Nephron progenitor cell (in vitro differentiated cells): Measurements from ENCODE around the gene CDK6.
A peak's percentile ranks its signal among the peaks of the same experiment; 100 is the strongest.
"Not testable (repeated sequence)": the region's sequence is repeated elsewhere in the genome, so short reads cannot be mapped to it uniquely, and the experiment has no call there.

Experiments used
- DNase-seq: peaks from one replicate; pipeline ENCODE4 v3.0.0; 2021
- H3K27ac Mint-ChIP-seq: 2 replicates; pipeline ENCODE4 v1.8.0; 2021; ENCODE audit warnings: mild to moderate bottlenecking, moderate library complexity, mixed read lengths
- H3K27me3 Mint-ChIP-seq: 2 replicates; pipeline ENCODE4 v1.8.0; 2021; ENCODE audit warnings: mild to moderate bottlenecking, low read depth, mixed read lengths; ENCODE audit not compliant: poor library complexity
- H3K36me3 Mint-ChIP-seq: 2 replicates; pipeline ENCODE4 v1.8.0; 2021; ENCODE audit warnings: low read depth, mixed read lengths
- H3K4me1 Mint-ChIP-seq: 2 replicates; pipeline ENCODE4 v1.8.0; 2021; ENCODE audit warnings: mixed read lengths
- H3K4me3 Mint-ChIP-seq: 2 replicates; pipeline ENCODE4 v1.8.0; 2021; ENCODE audit warnings: mild to moderate bottlenecking, moderate library complexity, mixed read lengths
- H3K9me3 Mint-ChIP-seq: 2 replicates; pipeline ENCODE4 v1.8.0; 2021; ENCODE audit warnings: mild to moderate bottlenecking, moderate library complexity, mixed read lengths
- TF ChIP-seq, protein P1 (sequence below): fragments of 200-600 bp; sonication (generic); IDR thresholded peaks from 2 replicates; pipeline ENCODE4 v1.5.0; 2021; ENCODE audit warnings: antibody characterized with exemption

The CDK6 gene

GRCh38 chr7:92748495-92748894 is 87.9 kb downstream of the CDK6 start:
- TF ChIP-seq, protein P1, sequence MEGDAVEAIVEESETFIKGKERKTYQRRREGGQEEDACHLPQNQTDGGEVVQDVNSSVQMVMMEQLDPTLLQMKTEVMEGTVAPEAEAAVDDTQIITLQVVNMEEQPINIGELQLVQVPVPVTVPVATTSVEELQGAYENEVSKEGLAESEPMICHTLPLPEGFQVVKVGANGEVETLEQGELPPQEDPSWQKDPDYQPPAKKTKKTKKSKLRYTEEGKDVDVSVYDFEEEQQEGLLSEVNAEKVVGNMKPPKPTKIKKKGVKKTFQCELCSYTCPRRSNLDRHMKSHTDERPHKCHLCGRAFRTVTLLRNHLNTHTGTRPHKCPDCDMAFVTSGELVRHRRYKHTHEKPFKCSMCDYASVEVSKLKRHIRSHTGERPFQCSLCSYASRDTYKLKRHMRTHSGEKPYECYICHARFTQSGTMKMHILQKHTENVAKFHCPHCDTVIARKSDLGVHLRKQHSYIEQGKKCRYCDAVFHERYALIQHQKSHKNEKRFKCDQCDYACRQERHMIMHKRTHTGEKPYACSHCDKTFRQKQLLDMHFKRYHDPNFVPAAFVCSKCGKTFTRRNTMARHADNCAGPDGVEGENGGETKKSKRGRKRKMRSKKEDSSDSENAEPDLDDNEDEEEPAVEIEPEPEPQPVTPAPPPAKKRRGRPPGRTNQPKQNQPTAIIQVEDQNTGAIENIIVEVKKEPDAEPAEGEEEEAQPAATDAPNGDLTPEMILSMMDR, result no peak
- H3K4me3 Mint-ChIP-seq, result no peak overlapping the region
- peaks cover 49% of the 10 kb centered on the region for H3K36me3 Mint-ChIP-seq
- peaks cover 12% of the 10 kb centered on the region for H3K4me1 Mint-ChIP-seq
- H3K9me3 Mint-ChIP-seq, result peaks cover 14% of the 10 kb centered on the region
- H3K27ac Mint-ChIP-seq, result no peak overlapping the region
- DNase-seq, result no peak
- H3K27me3 Mint-ChIP-seq, result peaks cover 25% of the 10 kb centered on the region

DNA sequence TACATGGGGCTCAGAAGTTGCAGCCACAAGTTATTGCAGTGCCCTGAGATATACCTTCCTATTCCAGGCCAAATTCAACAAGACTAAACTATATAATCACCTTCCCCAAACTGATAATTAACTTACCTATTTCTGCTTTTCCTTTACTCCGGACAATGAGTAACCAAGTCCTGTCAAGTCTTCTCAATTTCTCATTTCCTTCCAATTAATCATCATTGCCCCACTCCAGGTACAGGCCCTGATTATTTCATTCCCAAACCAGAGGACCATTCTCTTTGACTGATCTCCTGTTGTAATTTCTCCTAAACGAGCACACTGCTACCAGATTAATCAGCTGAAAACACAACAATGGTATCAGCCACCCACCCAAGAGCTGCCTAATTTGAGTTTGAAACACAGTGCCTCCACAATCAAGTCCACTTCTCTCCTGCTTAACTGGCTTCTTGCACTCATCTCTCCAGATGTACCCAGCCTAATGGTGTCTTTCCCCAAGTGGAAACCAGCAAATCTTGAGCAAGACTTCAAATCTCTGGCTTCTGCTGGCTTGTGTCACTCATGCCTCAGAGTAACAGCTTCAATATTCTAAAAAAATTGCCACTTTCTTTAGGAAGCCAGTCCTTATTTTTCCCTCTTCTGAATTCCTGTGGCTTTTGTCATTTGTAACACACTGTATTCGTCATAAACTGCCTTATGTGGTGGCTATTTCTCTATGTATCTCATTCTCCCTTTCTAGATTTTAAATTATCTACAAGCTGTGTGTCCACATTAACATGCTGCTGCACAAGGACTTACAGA is 89.1 kb downstream of the CDK6 start:
- Mint-ChIP-seq H3K4me1 (peaks cover 4% of the 10 kb centered on the region), H3K4me3 (no peak overlapping the region), H3K27me3 (peaks cover 24% of the 10 kb centered on the region), H3K36me3 (peaks cover 52% of the 10 kb centered on the region), H3K27ac (peak overlapping the region; percentile 30), H3K9me3 (peaks cover 17% of the 10 kb centered on the region)
- no peak for DNase-seq
- TF ChIP-seq, protein P1, result no peak

DNA sequence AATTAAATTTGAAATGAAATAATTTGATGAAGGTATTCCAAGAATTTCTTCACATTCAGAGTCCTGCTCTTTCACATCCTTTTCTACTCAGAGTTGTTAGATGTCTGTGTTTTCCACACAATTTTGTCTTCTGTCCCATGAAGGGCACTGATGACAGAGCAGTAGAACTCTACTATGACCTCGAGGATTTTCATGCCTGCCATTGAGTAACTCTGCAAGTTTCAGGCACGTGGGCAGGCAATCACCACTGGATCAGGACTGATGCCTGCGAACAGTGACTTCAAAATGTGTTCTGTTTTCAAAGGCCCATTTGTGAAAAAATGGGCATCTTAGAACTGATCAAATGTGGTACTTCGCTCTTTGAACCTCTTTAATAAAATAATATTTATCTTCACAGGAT is 91.1 kb downstream of the CDK6 start:
- Mint-ChIP-seq H3K4me1 (peaks cover 8% of the 10 kb centered on the region), H3K9me3 (peaks cover 17% of the 10 kb centered on the region), H3K4me3 (no peak overlapping the region), H3K27me3 (peaks cover 20% of the 10 kb centered on the region), H3K36me3 (peaks cover 41% of the 10 kb centered on the region), H3K27ac (no peak overlapping the region)
- TF ChIP-seq, protein P1, result no peak
- no peak for DNase-seq

DNA sequence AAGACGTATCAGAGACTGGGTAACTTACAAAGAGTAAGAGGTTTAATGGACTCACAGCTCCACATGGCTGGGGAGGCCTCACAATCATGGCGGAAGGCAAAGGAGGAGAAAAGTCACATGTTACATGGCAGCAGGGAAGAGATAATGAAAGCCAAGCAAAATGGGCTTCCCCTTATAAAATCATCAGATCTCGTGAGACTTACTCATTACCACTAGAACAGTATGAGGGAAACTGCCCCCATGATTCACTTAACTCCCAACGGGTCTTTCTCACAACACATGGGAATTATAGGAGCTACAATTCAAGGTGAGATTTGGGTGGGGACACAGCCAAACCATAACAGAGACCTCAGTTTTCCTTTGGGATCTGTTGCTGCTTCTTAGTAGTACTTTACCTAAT is 92.2 kb downstream of the CDK6 start:
- H3K27ac Mint-ChIP-seq, DNase-seq, H3K4me1 Mint-ChIP-seq, H3K4me3 Mint-ChIP-seq: not testable (repeated sequence)
- H3K36me3 Mint-ChIP-seq, result peaks cover 32% of the 10 kb centered on the region
- peaks cover 17% of the 10 kb centered on the region for H3K9me3 Mint-ChIP-seq
- H3K27me3 Mint-ChIP-seq, result peaks cover 14% of the 10 kb centered on the region

GRCh38 chr7:92742186-92742585 is 94.2 kb downstream of the CDK6 start:
- H3K4me1 Mint-ChIP-seq, result peaks cover 9% of the 10 kb centered on the region
- peaks cover 29% of the 10 kb centered on the region for H3K36me3 Mint-ChIP-seq
- TF ChIP-seq, protein P1, result no peak

GRCh38 chr7:92740700-92741126 is 95.7 kb downstream of the CDK6 start:
- Mint-ChIP-seq H3K4me1 (peaks cover 9% of the 10 kb centered on the region), H3K27ac (no peak overlapping the region), H3K27me3 (peaks cover 2% of the 10 kb centered on the region), H3K36me3 (peaks cover 29% of the 10 kb centered on the region), H3K9me3 (peaks cover 17% of the 10 kb centered on the region), H3K4me3 (no peak overlapping the region)
- TF ChIP-seq, protein P1, result no peak
- no peak for DNase-seq

More at GRCh38 chr7:92742186-92742585, 94.2 kb downstream of the CDK6 start:
- H3K27me3 Mint-ChIP-seq, result peaks cover 7% of the 10 kb centered on the region
- H3K9me3 Mint-ChIP-seq, result peaks cover 17% of the 10 kb centered on the region
- no peak for DNase-seq
- H3K4me3 Mint-ChIP-seq, result no peak overlapping the region
- no peak overlapping the region for H3K27ac Mint-ChIP-seq
